Lower lobe of right lung (tissue), 2 donors: Measurements from ENCODE around the gene FAM53C. TPM values are rescaled to one million over a fixed set of nuclear protein-coding genes. Genes with fewer than 3 reads are reported as not detected.
"Not testable (repeated sequence)": the region's sequence is repeated elsewhere in the genome, so short reads cannot be mapped to it uniquely, and the experiment has no call there.

ENCODE experiments used
- ATAC-seq, 2 donors: fragments of 200-7000 bp; cut with Tn5 transposase; one replicate each; pipeline ENCODE4 v1.9.1; 2020 to 2022; ENCODE audit warnings: mild to moderate bottlenecking in 2 of 2, moderate library complexity in 2 of 2
- DNase-seq: peaks from one replicate; pipeline ENCODE4 v3.0.0-alpha.2; 2020
- H3K27ac ChIP-seq: fragments of 200-600 bp; one replicate; pipeline ENCODE4 v1.8.0; 2022
- H3K27me3 ChIP-seq: fragments of 200-600 bp; one replicate; pipeline ENCODE4 v1.8.0; 2022; ENCODE audit warnings: low read depth
- H3K36me3 ChIP-seq: fragments of 200-600 bp; one replicate; pipeline ENCODE4 v1.8.0; 2022; ENCODE audit warnings: mild to moderate bottlenecking
- H3K4me1 ChIP-seq: fragments of 200-600 bp; one replicate; pipeline ENCODE4 v1.8.0; 2022
- H3K4me3 ChIP-seq: fragments of 200-600 bp; one replicate; pipeline ENCODE4 v1.8.0; 2022; ENCODE audit warnings: mild to moderate bottlenecking
- H3K9me3 ChIP-seq: fragments of 200-600 bp; one replicate; pipeline ENCODE4 v1.8.0; 2022
- CTCF ChIP-seq: fragments of 200-600 bp; IDR thresholded peaks from one replicate; pipeline ENCODE4 v1.8.0; 2022; ENCODE audit warnings: antibody characterized with exemption, mild to moderate bottlenecking
- intact Hi-C: fragments of 100-400 bp; cut with DNase I; formaldehyde crosslinking; loops from one replicate; pipeline ENCODE4 v1.11.0; 2022
- total RNA-seq: library from RNA; stranded (reverse); fragmentation: NEBNext Ultra II Directional; extraction: Animal tissue kit (Norgen Biotek cat#: 25700); gene quantifications from one replicate; pipeline ENCODE4 v1.2.1, GENCODE V29; 2021
- donor health status: DM: no; HTN: yes; CAD: no; lungs with severe emphysema.

The FAM53C gene
- total RNA-seq, 1 donor from 2014 or later: 23.3 TPM

- no peak for TF ChIP-seq CTCF
- ATAC-seq (no peak), DNase-seq (no peak)
- Histone ChIP-seq H3K27ac (no peak overlapping the region), H3K4me3 (no peak overlapping the region), H3K36me3 (no peaks in the 10 kb centered on the region), H3K27me3 (no peaks in the 10 kb centered on the region), H3K4me1 (no peaks in the 10 kb centered on the region), H3K9me3 (no peaks in the 10 kb centered on the region)
- intact Hi-C loops: no loop called here
Measured at GRCh38 chr5:138316355-138316754, 21.7 kb upstream of the FAM53C start.

GRCh38 chr5:138318211-138318610 lies 19.9 kb upstream of the FAM53C start:
- H3K27ac ChIP-seq, H3K4me3 ChIP-seq, H3K9me3 ChIP-seq, ATAC-seq, intact Hi-C loops, H3K4me1 ChIP-seq, H3K27me3 ChIP-seq, H3K36me3 ChIP-seq, DNase-seq: not testable (repeated sequence)

- intact Hi-C loops: no loop called here
- Histone ChIP-seq H3K4me1 (peaks cover 16% of the 10 kb centered on the region), H3K36me3 (no peaks in the 10 kb centered on the region), H3K9me3 (no peaks in the 10 kb centered on the region), H3K27ac (no peak overlapping the region), H3K4me3 (peak overlapping the region; percentile 61), H3K27me3 (no peaks in the 10 kb centered on the region)
- no peak for ATAC-seq
- TF ChIP-seq CTCF: no peak
- no peak for DNase-seq
Measured at GRCh38 chr5:138330813-138331448, 7.1 kb upstream of the FAM53C start.

GRCh38 chr5:138331449-138332368 lies 6.4 kb upstream of the FAM53C start, which contains the start of gene CDC25C:
CDC25C (minus strand) TSS chr5:138331804; CDS start chr5:138331180, 624 bp downstream.
- Histone ChIP-seq H3K9me3 (no peaks in the 10 kb centered on the region), H3K4me3 (peak within 1 kb of the TSS; percentile 61), H3K4me1 (peaks cover 16% of the 10 kb centered on the region), H3K27ac (no peak within 1 kb of the TSS), H3K27me3 (no peaks in the 10 kb centered on the region), H3K36me3 (no peaks in the 10 kb centered on the region)
- DNase-seq (peak; percentile 99), ATAC-seq (peak; percentile 100)
- TF ChIP-seq CTCF: no peak
- intact Hi-C loops: no loop called here

GRCh38 chr5:138334867-138335447 lies 3.1 kb upstream of the FAM53C start:
- intact Hi-C loops: no loop called here
- H3K27ac ChIP-seq: no peak overlapping the region
- H3K4me3 ChIP-seq: no peak overlapping the region
- no peak for ATAC-seq
- H3K27me3 ChIP-seq: no peaks in the 10 kb centered on the region
- no peaks in the 10 kb centered on the region for H3K9me3 ChIP-seq
- no peak for DNase-seq
- TF ChIP-seq CTCF: no peak
- no peaks in the 10 kb centered on the region for H3K36me3 ChIP-seq
- peaks cover 28% of the 10 kb centered on the region for H3K4me1 ChIP-seq
